Peyer's patch (tissue), 4 donors: ENCODE measurements around the gene SHROOM2.

ENCODE experiments used
- CTCF ChIP-seq, 6 experiments: fragments of 450-650 bp in 4 of 6; fragments of 200-600 bp in 2 of 6; sonication (generic) in 1 of 6; IDR thresholded peaks; one replicate each; pipeline ENCODE4 v1.5.1; 2017 to 2019; ENCODE audit warnings: antibody characterized with exemption in 6 of 6, mild to moderate bottlenecking in 3 of 6, moderate library complexity in 1 of 6
- POLR2A ChIP-seq, 2 donors: fragments of 450-650 bp; IDR thresholded peaks; one replicate each; pipeline ENCODE4 v1.5.1; 2017; ENCODE audit warnings: antibody characterized with exemption in 2 of 2, mild to moderate bottlenecking in 2 of 2, moderate library complexity in 2 of 2

GRCh38 chrX:9997041-9997440 is 210.8 kb downstream of the SHROOM2 start:
- TF ChIP-seq CTCF (IDR thresholded peaks at IDR 0.05), result no peak
- TF ChIP-seq POLR2A (IDR thresholded peaks at IDR 0.05), result no peak
